Chondrocyte (in vitro differentiated cells): ENCODE data around the gene PSD2. TPM values are rescaled to one million over a fixed set of nuclear protein-coding genes. Genes with fewer than 3 reads are reported as not detected.

ENCODE experiments used
- DNase-seq: peaks from one replicate; pipeline ENCODE4 v3.0.0; 2021; ENCODE audit warnings: mixed read lengths, low spot score
- H3K27ac Mint-ChIP-seq: one replicate; pipeline ENCODE4 v1.8.0; 2021; ENCODE audit warnings: mild to moderate bottlenecking, moderate library complexity, mixed read lengths; ENCODE audit not compliant: unreplicated experiment
- H3K27me3 Mint-ChIP-seq: 2 replicates; pipeline ENCODE4 v1.8.0; 2021; ENCODE audit warnings: low read depth, mixed read lengths
- H3K36me3 Mint-ChIP-seq: 2 replicates; pipeline ENCODE4 v1.8.0; 2021; ENCODE audit warnings: low read depth, mixed read lengths
- H3K4me1 Mint-ChIP-seq: 2 replicates; pipeline ENCODE4 v1.8.0; 2021; ENCODE audit warnings: low read depth, mild to moderate bottlenecking, mixed read lengths
- H3K4me3 Mint-ChIP-seq: one replicate; pipeline ENCODE4 v1.8.0; 2021; ENCODE audit warnings: mild to moderate bottlenecking, moderate library complexity, mixed read lengths; ENCODE audit not compliant: unreplicated experiment
- H3K9me3 Mint-ChIP-seq: 2 replicates; pipeline ENCODE4 v1.8.0; 2021; ENCODE audit warnings: low read depth, mixed read lengths
- CTCF ChIP-seq: fragments of 200-600 bp; sonication (generic); IDR thresholded peaks from 2 replicates; pipeline ENCODE4 v1.5.0; 2021; ENCODE audit warnings: antibody characterized with exemption, mild to moderate bottlenecking, moderate library complexity
- total RNA-seq: library from RNA; stranded (reverse); gene quantifications from 3 replicates; pipeline ENCODE4 v1.2.1, GENCODE V29; 2021

Gene PSD2
- total RNA-seq, 1 donor from 2014 or later: 0.47 TPM

- Mint-ChIP-seq H3K4me3 (no peak overlapping the region), H3K4me1 (peaks cover 6% of the 10 kb centered on the region), H3K36me3 (no peaks in the 10 kb centered on the region), H3K27ac (no peak overlapping the region), H3K9me3 (no peaks in the 10 kb centered on the region), H3K27me3 (peaks cover 12% of the 10 kb centered on the region)
- DNase-seq: peak; percentile 56
- no peak for TF ChIP-seq CTCF
Measured at GRCh38 chr5:139847091-139847490, 51.5 kb downstream of the PSD2 start.

- H3K27ac Mint-ChIP-seq: no peak overlapping the region
- no peaks in the 10 kb centered on the region for H3K36me3 Mint-ChIP-seq
- peak; percentile 50 for TF ChIP-seq CTCF
- H3K4me3 Mint-ChIP-seq: peak overlapping the region; percentile 63
- peaks cover 6% of the 10 kb centered on the region for H3K4me1 Mint-ChIP-seq
- DNase-seq: peak; percentile 58
- no peaks in the 10 kb centered on the region for H3K9me3 Mint-ChIP-seq
- H3K27me3 Mint-ChIP-seq: peaks cover 12% of the 10 kb centered on the region
Measured at GRCh38 chr5:139847790-139848507, 52.3 kb downstream of the PSD2 start.

- Mint-ChIP-seq H3K27me3 (peaks cover 12% of the 10 kb centered on the region), H3K36me3 (no peaks in the 10 kb centered on the region), H3K4me3 (peak overlapping the region; percentile 66), H3K9me3 (no peaks in the 10 kb centered on the region), H3K27ac (no peak overlapping the region), H3K4me1 (peaks cover 6% of the 10 kb centered on the region)
- peak; percentile 79 for DNase-seq
- no peak for TF ChIP-seq CTCF
Measured at GRCh38 chr5:139848508-139849100, 53.0 kb downstream of the PSD2 start.

GRCh38 chr5:139849501-139849900 lies 53.9 kb downstream of the PSD2 start:
- no peak for TF ChIP-seq CTCF
- peak overlapping the region; percentile 29 for H3K4me3 Mint-ChIP-seq

GRCh38 chr5:139849942-139850341 lies 54.3 kb downstream of the PSD2 start:
- Mint-ChIP-seq H3K27me3 (peaks cover 14% of the 10 kb centered on the region), H3K4me3 (no peak overlapping the region), H3K27ac (no peak overlapping the region), H3K9me3 (no peaks in the 10 kb centered on the region), H3K4me1 (peaks cover 6% of the 10 kb centered on the region), H3K36me3 (no peaks in the 10 kb centered on the region)
- no peak for TF ChIP-seq CTCF
- no peak for DNase-seq

More at GRCh38 chr5:139849501-139849900, 53.9 kb downstream of the PSD2 start:
- Mint-ChIP-seq H3K27ac (no peak overlapping the region), H3K4me1 (peaks cover 6% of the 10 kb centered on the region), H3K9me3 (no peaks in the 10 kb centered on the region), H3K27me3 (peaks cover 12% of the 10 kb centered on the region), H3K36me3 (no peaks in the 10 kb centered on the region)
- peak; percentile 44 for DNase-seq
